Stimulated activated CD4-positive, alpha-beta T cell treated with anti-CD3 and anti-CD28 coated beads, TNF-alpha, amount 100 ng/mL, for 48 hours (primary cell): ENCODE measurements around the gene FARP2.
"Not testable (repeated sequence)": the region's sequence is repeated elsewhere in the genome, so short reads cannot be mapped to it uniquely, and the experiment has no call there.

Experiments used
- DNase-seq, 3 donors: peaks; one replicate each; pipeline ENCODE4 v3.0.0-alpha.2; 2020; ENCODE audit warnings: low read depth in 3 of 3

The FARP2 gene

DNA sequence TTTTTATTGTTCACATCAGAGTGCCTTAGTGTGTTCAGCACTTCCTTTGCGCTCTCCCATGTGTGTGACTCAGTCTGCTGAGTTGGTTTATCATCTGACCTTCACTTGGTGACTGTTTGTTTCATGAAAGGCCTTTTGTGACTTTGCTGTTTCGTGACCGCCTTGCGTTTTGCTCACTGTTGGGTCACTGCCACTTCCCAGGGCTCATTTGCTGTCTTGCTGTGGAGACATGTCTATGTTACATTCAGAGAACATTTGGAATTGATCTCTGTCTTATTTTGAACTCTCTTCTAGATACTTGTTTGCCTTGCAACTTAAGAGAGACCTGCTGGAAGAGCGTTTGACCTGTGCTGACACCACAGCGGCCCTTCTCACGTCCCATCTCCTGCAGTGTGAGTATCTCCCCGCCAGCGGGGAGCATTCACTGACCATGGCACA lies 54.7 kb downstream of the FARP2 start:
- no peak for DNase-seq

DNA sequence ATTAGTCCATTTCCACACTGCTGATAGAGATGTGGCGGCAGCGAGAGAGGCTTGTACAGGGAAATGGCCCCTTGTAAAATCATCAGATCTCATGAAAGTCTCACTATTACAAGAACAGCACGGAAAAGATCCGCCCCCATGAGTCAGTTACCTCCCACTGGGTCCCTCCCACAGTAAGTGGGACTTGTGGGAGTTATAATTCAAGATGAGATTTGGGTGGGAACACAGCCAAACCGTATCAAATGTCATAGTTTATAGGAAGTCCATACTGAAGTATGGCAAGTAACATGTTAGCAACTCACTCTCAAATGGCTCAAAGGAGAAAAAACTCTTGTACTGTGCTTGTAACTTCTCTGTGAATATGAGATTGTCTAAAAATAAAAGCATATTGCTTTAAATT lies 56.1 kb downstream of the FARP2 start:
- no peak for DNase-seq

DNA sequence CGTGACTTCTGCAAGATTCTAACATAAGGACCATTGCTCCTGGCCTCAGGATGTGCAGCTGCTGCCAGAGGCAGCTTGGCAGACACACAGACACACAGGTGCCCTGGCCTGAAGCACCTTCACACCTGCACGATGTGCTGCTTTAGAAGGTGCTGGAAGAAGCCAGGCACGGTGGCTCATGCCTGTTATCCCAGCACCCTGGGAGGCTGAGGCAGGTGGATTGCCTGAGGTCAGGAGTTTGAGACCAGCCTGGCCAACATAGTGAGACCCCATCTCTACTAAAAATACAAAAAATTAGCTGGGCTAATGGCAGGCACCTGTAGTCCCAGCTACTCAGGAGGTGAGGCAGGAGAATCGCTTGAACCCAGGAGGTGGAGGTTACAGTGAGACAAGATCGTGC lies 57.4 kb downstream of the FARP2 start:
- not testable (repeated sequence) for DNase-seq

DNA sequence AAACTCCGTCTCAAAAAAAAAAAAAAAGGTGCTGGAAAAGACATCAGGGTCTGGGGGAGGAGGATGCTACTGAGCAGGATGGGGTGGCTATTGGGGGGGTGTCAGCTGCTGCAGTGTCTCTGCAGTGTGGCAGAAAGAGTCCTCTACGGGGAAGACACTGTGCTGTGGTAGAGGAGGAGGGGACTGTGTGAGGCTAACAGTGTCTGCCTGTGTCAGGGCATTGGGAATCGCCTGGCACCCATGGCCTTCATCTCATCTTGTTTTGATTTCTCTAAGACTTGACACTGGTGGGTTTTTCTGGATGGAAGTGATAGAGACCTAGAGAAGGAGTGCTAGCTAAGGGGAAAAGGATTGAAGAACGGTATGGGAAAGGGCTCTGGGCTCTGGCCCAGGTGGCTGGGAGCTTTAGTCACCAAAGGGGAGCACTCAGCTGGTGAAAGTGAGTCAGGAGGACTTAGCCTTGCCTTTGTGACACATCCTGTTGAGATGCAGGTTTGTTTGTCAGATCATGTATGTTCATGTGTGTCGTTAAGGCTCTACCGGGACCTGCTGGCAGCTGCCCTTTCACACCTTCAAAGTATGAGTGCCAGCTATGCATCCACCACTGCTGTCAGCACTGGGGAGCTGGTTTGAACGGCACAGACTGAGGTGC lies 58.0 kb downstream of the FARP2 start:
- DNase-seq: no peak

DNA sequence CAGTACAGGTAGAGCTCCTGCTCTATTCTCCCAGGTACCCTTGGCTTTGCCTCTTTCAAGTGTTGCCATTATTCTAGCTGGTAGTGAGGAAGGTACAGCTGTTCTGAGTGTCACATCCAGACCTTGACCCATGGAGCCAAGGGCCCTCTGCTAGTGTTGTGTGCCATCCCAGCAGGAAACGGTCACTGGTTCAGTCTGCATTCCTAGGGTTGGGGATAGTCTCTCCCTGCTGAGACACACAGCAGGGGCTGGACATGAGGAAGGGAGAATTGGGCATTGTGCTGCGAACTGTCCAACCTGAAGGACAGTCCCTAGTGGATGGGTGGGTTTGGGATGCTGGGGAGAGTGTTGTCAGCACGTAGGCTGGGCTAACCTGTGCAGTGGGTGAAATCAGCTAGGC lies 59.1 kb downstream of the FARP2 start:
- no peak for DNase-seq

DNA sequence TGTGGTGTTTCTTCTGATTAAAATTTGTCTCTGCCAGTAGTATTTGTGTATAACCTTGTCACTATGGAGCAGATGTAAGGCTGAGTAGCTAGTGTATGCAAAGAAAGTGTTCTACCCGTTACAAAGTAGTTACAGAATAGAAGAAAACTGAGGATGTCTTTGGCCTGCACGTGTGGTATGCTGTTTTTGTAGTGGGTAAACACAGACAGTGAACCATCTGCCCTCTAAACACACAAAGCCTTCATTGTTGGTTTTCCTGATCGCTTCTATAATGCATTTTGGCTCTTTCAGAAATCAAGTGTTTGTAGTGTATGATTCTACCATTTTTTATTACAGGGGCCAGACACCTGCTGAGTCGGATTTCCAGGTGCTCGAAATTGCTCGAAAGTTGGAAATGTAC lies 61.5 kb downstream of the FARP2 start:
- no peak for DNase-seq

DNA sequence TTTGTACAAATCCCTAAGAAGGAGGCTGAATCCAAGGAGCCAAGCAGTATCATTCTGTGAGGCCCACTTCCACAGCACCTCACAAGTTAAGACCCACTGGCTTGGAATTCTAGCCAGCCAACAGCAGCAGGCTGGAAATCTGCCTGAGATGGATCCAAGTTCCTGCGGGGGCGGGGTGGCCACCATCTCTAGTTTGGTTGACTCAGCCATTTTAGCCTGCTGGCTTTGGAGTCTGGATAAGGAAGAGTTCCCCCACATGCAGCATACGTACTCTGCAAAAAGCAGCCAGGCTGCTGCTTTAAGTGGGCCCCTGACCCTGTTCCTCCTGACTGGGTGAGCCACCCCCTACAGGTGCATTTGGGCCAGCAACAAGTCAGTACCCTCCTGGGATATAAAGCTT lies 65.2 kb downstream of the FARP2 start:
- DNase-seq: no peak

DNA sequence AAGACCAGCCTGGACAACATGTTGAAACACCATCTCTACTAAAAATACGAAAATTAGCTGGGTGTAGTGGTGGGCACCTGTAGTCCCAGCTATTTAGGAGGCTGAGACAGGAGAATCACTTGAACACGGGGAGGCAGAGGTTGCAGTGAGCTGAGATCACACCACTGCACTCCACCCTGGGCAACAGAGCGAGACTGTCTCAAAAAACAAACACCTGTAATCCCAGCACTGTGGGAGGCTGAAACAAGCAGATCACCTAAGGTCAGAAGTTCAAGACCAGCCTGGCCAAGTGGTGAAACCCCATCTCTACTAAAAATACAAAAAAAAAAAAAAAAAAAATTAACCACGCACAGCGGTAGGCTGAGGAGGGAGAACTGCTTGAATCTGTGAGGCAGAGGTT lies 65.9 kb downstream of the FARP2 start:
- DNase-seq: not testable (repeated sequence)

DNA sequence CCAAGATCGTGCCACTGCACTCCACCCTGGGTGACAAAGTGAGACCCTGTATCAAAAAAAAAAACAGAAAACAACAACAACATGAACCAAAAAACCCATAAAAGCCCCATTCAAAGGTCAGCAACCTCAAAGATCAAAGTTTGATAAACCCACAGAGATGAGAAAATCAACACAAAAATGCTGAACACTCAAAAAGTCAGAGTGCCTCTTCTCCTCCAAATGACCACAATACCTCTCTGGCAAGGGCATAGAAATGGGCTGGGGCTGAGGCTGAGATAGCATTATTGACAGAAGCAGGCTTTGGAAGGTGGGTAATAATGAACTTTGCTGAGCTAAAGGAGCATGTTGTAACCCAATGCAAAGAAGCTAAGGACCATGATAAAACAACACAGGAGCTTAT lies 66.3 kb downstream of the FARP2 start:
- DNase-seq: no peak

DNA sequence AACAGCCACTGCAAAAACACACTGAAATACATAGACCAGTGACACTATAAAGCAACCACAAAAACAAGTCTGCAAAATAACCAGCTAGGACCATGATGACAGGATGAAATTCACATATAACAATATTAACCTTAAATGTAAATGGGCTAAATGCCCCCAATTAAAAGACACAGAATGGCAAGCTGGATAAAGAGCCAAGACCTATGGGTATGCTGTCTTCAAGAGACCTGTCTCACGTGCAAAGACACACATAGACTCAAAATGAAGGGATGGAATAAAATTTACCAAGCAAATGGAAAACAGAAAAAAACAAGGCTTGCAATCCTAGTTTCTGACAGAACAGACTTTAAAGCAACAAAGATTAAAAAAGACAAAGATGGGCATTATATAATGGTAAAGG lies 67.4 kb downstream of the FARP2 start:
- DNase-seq: not testable (repeated sequence)

DNA sequence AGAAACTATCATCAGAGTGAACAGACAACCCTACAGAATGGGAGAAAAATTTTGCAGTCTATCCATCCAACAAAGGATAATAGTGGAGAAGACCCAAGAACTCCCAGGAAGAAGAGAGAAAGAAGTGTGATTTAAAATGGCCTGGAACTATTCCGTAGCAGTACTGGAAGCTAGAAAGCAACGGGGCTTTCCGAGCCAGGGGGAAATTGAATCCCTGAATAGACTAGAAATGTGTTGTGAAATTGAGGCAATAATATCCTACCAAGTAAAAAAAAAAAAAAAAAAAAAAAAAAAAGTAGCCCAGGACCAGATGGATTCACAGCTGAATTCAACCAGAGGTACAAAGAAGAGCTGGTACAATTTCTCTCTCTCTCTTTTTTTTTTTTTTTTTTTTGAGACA lies 69.3 kb downstream of the FARP2 start:
- no peak for DNase-seq

DNA sequence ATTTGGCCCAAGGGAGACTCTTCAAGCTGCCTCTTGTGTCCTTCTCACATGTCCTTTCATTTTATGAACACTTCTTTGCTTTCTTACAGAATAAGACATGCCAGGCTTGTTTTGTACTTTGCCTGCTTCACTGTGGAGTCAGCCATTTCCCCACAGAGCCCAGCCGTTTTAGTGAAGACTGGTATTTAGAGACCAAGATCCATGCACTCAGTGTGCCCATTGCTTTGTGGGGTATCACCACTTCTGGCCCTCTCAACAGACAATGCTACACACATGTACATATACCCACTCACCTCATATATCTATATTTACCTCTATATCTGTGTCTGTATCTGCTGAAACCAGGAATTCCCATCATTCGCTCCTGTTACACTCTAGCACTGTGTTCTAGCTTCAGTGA lies 74.1 kb downstream of the FARP2 start:
- no peak for DNase-seq

DNA sequence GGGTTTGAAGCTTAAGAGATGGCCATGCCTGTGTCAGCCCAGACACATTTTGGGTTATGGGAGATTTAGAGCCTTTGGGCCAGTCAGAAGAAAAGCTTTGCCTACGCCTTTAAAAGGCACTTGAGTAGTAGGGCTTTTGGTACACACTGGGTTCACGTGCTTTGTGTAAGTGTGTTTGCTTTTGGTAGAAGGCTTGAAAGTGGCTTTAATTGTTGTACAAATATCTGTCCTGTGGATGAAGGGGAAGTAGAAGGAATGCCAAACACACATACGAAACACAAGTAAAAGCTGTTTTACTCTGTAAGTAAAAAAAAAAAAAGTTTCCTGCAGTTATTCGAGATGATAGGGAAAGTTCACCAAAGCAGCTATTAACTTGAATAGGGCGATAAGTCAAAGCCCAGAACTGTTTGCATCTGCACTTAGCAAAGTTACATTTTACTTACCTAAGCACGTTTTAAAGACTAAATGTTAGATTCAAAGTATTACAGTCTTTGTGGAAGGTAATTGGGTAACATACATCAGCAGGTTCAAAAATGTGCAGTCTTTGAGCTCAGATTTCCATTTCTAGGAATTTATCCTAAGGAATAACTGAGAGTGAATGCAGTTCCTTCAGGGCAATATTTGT lies 76.9 kb downstream of the FARP2 start:
- DNase-seq: no peak

DNA sequence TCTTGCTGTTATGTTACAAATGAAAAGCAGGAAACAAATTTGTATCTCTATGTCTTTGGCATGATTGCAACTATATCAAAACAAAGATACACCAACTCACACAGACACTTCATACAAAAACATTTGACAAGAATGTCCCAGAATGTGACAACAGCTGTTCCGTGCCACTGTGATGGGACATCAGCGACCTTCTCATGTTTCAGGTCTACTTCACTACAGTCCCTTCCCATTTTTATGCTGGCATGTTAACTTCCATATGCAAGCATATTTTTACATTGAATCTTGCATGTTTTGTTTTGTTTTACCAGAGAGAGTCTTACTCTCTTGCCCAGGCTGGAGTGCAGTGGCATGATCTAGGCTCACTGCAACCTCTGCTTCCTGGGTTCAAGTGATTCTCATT lies 81.1 kb downstream of the FARP2 start:
- no peak for DNase-seq

DNA sequence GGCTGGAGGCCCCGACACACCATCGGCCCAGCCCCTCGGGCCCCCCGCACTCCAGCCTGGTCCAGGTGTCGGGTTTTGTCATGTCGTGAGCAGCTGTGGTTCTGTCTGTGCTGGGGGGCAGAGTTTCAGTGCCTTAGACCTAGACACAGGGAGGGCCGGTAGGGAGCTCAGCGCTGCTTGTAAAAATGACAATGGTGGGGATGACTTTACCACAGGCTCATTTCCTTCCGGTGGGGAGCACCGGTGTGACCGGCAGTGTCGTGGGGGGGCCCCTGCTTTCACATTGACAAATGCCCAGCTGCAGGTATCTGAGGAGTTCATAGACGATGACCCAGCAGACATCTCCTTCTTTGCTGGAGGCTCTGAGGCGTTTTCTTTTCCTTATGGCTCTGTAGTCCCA lies 85.4 kb downstream of the FARP2 start:
- no peak for DNase-seq

DNA sequence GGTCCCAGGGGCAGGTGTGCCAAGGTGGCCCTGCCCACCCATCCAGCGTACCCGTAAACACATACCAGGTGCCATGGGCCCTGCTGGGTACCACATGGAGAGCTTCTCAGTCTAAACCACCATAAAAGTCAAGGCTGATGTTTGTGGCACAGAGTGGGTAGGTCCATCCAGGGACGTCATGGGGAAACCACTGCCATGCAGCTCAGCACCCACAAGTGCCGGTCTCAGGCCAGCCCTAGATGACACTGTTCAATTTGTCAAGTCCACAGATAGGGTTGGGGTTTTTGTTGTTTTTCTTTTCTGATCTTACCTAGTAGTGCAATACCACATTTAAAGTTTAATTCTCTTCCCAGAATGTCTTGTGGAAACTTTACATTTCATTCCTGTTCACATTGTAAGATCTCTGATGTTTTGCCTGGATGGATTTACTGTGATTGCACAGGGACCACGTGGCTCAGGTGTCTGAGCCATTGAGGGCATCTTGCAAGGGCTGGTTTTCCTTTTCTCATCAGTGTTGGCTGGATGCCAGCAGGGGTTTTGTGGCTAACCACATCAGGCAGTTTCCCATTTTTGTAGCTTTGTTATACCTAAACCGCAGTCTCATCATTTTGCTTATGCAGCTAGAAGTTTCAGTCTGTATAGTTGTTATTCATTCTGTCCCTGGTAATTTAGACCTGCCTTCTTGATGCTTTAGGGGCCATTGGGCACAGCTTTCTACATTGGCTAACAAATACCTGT lies 87.6 kb downstream of the FARP2 start:
- DNase-seq: peak; percentile 86 to 96 (median 92)

DNA sequence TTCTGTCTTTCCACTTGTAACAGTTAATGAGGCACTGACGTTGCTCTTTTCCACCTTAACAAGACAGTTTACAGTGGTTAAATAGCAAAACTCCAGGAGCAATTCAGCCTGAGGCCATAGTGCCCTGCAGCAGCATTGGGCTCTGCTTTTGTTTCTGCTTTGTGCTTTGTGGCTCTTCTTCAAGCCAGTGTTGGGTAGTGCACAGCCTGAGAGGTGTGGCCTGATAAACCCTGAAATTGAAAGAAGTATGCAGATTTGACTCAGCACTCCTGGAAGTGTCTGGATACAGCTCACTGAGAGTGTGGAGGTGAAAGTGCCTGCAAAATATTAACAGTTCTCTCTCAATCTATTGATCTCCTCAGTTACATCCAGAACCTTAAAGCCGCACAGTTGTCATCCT lies 89.3 kb downstream of the FARP2 start:
- DNase-seq: no peak

DNA sequence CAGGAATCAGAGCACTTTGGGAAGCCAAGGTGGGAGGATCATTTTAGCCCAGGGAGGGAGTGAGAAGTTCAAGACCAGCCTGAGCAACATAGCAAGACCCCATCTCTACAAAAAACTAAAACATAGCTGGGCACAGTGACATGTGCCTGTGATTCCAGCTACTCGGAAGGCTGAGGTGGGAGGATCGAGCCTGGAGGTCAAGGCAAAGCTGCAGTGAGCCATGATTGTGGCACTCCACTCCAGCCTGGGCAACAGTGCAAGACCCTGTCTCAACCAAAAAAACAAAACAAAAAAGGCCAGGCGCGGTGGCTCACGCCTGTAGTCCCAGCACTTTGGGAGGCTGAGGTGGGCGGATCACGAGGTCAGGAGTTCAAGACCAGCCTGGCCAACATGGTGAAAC lies 94.0 kb downstream of the FARP2 start:
- DNase-seq: not testable (repeated sequence)

DNA sequence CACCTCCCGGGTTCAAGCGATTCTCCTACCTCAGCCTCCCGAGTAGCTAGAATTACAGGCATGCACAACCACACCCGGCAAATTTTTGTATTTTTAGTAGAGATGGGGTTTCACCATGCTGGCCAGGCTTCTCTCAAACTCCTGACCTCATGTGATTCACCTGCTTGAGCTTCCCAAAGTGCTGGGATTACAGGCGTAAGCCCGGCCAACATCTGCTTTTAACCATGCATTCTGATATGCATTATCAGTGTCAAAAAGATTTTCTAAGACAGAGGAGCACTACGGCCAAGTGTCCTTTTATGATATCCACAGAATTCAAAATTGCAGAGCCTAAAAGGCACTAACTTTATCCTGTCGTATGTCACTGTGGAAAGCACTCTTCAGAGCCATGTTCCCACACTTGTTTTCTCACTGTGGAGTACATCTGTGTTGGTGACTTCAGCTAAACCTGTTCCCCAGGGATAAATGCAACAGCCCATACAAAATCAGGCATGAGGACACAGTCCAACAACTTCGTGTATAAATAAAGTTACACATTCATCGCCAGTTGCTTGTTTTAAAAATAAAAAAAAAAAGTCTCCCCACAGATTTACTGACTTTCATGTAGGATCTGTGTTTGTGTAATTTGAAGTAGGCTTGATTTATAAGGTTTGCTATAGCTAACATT lies 95.9 kb downstream of the FARP2 start:
- DNase-seq: no peak

DNA sequence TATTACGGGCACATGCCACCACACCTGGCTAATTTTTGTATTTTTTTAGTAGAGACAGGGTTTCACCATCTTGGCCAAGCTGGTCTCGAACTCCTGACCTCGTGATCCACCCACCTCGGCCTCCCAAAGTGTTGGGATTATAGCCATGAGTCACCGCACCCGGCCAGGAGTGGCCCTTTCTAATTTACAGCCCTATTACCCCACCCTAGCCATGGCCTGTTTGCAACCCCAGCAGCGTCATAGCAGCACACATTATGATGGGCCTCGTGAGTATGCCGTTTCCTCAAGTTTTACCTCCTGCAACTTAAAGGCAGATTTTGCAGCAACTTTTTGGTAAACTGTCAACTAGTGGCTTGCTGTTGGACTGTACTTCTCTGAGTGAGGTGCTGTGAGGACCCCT lies 97.8 kb downstream of the FARP2 start:
- not testable (repeated sequence) for DNase-seq

DNA sequence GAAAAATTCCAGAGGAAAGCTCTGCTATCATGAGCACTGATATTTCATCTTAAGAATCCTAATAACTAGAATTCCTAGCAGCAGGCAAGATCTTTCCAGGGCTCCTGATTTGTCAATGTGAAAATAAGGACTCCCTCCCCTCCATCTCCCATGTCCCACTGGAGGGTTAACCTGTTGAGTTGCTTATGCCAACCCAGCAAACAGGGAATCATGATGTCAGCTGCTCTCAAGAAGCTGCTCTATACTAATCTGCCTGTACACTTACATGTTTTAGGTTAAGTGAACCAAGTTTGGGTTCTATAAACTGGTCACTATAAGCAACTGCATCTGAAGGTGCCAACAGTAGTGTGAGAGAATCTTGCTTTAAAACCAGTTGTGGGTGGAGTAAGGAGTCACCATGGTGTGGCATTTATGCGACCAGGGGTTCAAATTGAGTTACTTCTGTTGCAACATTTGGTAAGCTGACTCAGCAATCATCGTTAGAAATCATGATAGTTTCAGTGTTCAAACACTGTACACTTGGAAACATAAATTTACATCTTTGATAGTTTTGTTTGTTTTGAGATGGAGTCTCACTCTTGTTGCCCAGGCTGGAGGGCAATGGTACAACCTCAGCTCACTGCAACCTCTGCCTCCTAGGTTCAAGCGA lies 98.9 kb downstream of the FARP2 start:
- no peak for DNase-seq

DNA sequence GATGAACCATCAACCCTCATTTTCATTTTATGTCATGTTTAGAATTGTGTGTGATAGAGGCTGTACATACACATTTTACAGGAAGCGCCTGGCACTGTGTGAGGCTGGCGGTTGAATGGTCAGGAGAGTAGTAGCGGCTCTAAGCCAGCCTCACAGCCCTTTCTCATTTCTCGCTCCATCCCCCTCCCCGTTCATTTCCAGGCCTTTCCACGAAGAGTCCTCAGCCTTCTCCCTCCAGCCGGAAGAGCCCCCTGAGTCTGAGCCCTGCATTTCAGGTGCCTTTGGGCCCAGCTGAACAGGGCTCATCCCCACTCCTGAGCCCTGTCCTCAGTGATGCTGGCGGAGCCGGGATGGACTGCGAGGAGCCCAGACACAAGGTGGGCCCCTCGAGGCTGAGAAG lies 100.5 kb downstream of the FARP2 start:
- no peak for DNase-seq
